IMR-90 (cell line): ENCODE measurements around the gene NDUFB2. TPM values are rescaled to one million over a fixed set of nuclear protein-coding genes. Genes with fewer than 3 reads are reported as not detected.

Source experiments
- ATAC-seq: fragments of 200-7000 bp; cut with Tn5 transposase; 2 replicates; pipeline ENCODE4 v1.9.1; 2020; ENCODE audit warnings: low read depth, mild to moderate bottlenecking, moderate library complexity
- BruUV-seq: library from RNA; stranded (reverse); fragments of 400-500 nt; replicated peaks from 2 replicates; lab custom pipeline; 2021; lab: Mats Ljungman, UMichigan
- CTCF ChIA-PET: fragments of 300-600 bp; formaldehyde crosslinking; extraction: SDS; loops from one replicate; lab custom pipeline; 2021; ENCODE audit warnings: antibody characterized with exemption; lab: Yijun Ruan, JAX
- POLR2A ChIA-PET: fragments of 300-600 bp; sonication (Branson Sonifier 250); formaldehyde crosslinking; loops from one replicate; lab custom pipeline; 2022; ENCODE audit warnings: antibody characterized with exemption; ENCODE audit not compliant: unreplicated experiment; lab: Charles Lee
- DNase-seq: peaks from one replicate; pipeline ENCODE4 v3.0.0; 2013
- H2AFZ ChIP-seq: replicated peaks from 2 replicates; pipeline ENCODE3; 2013; ENCODE audit warnings: low read length, mild to moderate bottlenecking; ENCODE audit not compliant: poor library complexity
- H2AK5ac ChIP-seq: 2 replicates; pipeline ENCODE4 v1.6.1; 2013; ENCODE audit warnings: low read depth, low read length, inconsistent platforms
- H2AK9ac ChIP-seq: replicated peaks from 2 replicates; pipeline ENCODE3; 2013; ENCODE audit warnings: mild to moderate bottlenecking, low read depth, low read length, moderate library complexity; ENCODE audit not compliant: poor library complexity
- H2BK120ac ChIP-seq: 2 replicates; pipeline ENCODE4 v1.6.1; 2013; ENCODE audit warnings: low read depth, low read length, inconsistent platforms
- H2BK15ac ChIP-seq: 3 replicates; pipeline ENCODE4 v1.6.1; 2013; ENCODE audit warnings: low read depth, low read length, inconsistent platforms
- H2BK20ac ChIP-seq: 2 replicates; pipeline ENCODE4 v1.6.1; 2013; ENCODE audit warnings: low read depth, mild to moderate bottlenecking, inconsistent platforms, low read length, moderate library complexity
- H2BK5ac ChIP-seq: 2 replicates; pipeline ENCODE4 v1.6.1; 2013; ENCODE audit warnings: mild to moderate bottlenecking, low read depth, low read length, inconsistent platforms; ENCODE audit not compliant: poor library complexity, severe bottlenecking
- H3K14ac ChIP-seq: replicated peaks from 2 replicates; pipeline ENCODE4 v1.6.1; 2013; ENCODE audit warnings: low read depth, low read length, inconsistent platforms
- H3K18ac ChIP-seq: 2 replicates; pipeline ENCODE4 v1.6.1; 2013; ENCODE audit warnings: low read depth, low read length, control low read depth
- H3K23ac ChIP-seq: 2 replicates; pipeline ENCODE4 v1.6.1; 2013; ENCODE audit warnings: low read depth, low read length, inconsistent platforms
- H3K27ac ChIP-seq: 2 replicates; pipeline ENCODE4 v1.5.1; 2013; ENCODE audit warnings: mild to moderate bottlenecking, control low read depth, low read length; ENCODE audit not compliant: insufficient read depth
- H3K27me3 ChIP-seq: 2 replicates; pipeline ENCODE4 v1.6.1; 2013; ENCODE audit warnings: low read length; ENCODE audit not compliant: control insufficient read depth, insufficient read depth
- H3K36me3 ChIP-seq: 2 replicates; pipeline ENCODE4 v1.6.1; 2013; ENCODE audit warnings: low read length, mixed read lengths; ENCODE audit not compliant: control insufficient read depth, insufficient read depth
- H3K4ac ChIP-seq: 2 replicates; pipeline ENCODE4 v1.6.1; 2013; ENCODE audit warnings: low read depth, low read length, inconsistent platforms
- H3K4me1 ChIP-seq: 2 replicates; pipeline ENCODE4 v1.6.1; 2013; ENCODE audit warnings: low read length, mixed read lengths; ENCODE audit not compliant: control insufficient read depth, insufficient read depth
- H3K4me2 ChIP-seq: 2 replicates; pipeline ENCODE4 v1.6.1; 2013; ENCODE audit warnings: low read depth, mild to moderate bottlenecking, control low read depth, low read length, moderate library complexity
- H3K4me3 ChIP-seq: 2 replicates; pipeline ENCODE4 v1.5.1; 2013; ENCODE audit warnings: low read depth, mild to moderate bottlenecking, control low read depth, low read length, moderate library complexity; ENCODE audit not compliant: insufficient read depth
- H3K56ac ChIP-seq: 2 replicates; pipeline ENCODE4 v1.6.1; 2013; ENCODE audit warnings: low read length, inconsistent platforms; ENCODE audit not compliant: insufficient read depth; ENCODE audit errors: extremely low read depth
- H3K79me1 ChIP-seq, 2 experiments: 2 replicates each; pipeline ENCODE4 v1.6.1; 2013; ENCODE audit warnings: low read length in 2 of 2, inconsistent platforms in 1 of 2, low read depth in 1 of 2
- H3K9ac ChIP-seq: 2 replicates; pipeline ENCODE4 v1.6.1; 2013; ENCODE audit warnings: low read depth, low read length, control low read depth
- H3K9me1 ChIP-seq: 2 replicates; pipeline ENCODE4 v1.6.1; 2013; ENCODE audit warnings: low read length, inconsistent platforms; ENCODE audit not compliant: insufficient read depth
- H3K9me3 ChIP-seq: 2 replicates; pipeline ENCODE4 v1.6.1; 2013; ENCODE audit warnings: low read length; ENCODE audit not compliant: control insufficient read depth, insufficient read depth
- H4K20me1 ChIP-seq: 2 replicates; pipeline ENCODE4 v1.6.1; 2013; ENCODE audit warnings: low read length, inconsistent platforms; ENCODE audit not compliant: insufficient read depth
- H4K5ac ChIP-seq: 2 replicates; pipeline ENCODE4 v1.6.1; 2013; ENCODE audit warnings: mild to moderate bottlenecking, low read depth, low read length, control low read depth
- H4K8ac ChIP-seq, 2 experiments: 2 replicates each; pipeline ENCODE4 v1.6.1; 2013; ENCODE audit warnings: low read depth in 2 of 2, low read length in 2 of 2, control low read depth in 1 of 2, inconsistent platforms in 1 of 2
- H4K91ac ChIP-seq: 2 replicates; pipeline ENCODE4 v1.6.1; 2013; ENCODE audit warnings: low read depth, low read length, inconsistent platforms; ENCODE audit not compliant: insufficient read depth
- BHLHE40 ChIP-seq: fragments of 150-350 bp; IDR thresholded peaks from 2 replicates; pipeline ENCODE4 v1.6.1; 2016; ENCODE audit warnings: mild to moderate bottlenecking, low read depth, low read length
- CHD1 ChIP-seq: IDR thresholded peaks from 2 replicates; pipeline ENCODE4 v1.6.1; 2012; ENCODE audit warnings: low read depth, low read length, improper control_type of control experiment
- MAFK ChIP-seq: IDR thresholded peaks from 2 replicates; pipeline ENCODE4 v1.6.1; 2012; ENCODE audit warnings: low read depth, low read length, improper control_type of control experiment
- MAZ ChIP-seq: IDR thresholded peaks from 2 replicates; pipeline ENCODE4 v1.6.1; 2012; ENCODE audit warnings: low read depth, mild to moderate bottlenecking, low read length, improper control_type of control experiment, moderate library complexity, borderline replicate concordance
- MXI1 ChIP-seq: IDR thresholded peaks from 2 replicates; pipeline ENCODE4 v1.6.1; 2012; ENCODE audit warnings: low read depth, mild to moderate bottlenecking, low read length, moderate library complexity, borderline replicate concordance
- NFE2L2 ChIP-seq: fragments of 150-350 bp; IDR thresholded peaks from 2 replicates; pipeline ENCODE4 v1.6.1; 2016; ENCODE audit warnings: low read depth, mild to moderate bottlenecking, low read length
- POLR2A ChIP-seq: IDR thresholded peaks from 2 replicates; pipeline ENCODE4 v1.6.1; 2012; ENCODE audit warnings: mild to moderate bottlenecking, low read depth, low read length
- RCOR1 ChIP-seq: IDR thresholded peaks from 2 replicates; pipeline ENCODE4 v1.6.1; 2012; ENCODE audit warnings: mild to moderate bottlenecking, low read length, improper control_type of control experiment; ENCODE audit not compliant: insufficient replicate concordance
- RFX5 ChIP-seq: IDR thresholded peaks from 2 replicates; pipeline ENCODE4 v1.8.0; 2012; ENCODE audit warnings: low read depth, mild to moderate bottlenecking, low read length, moderate library complexity
- SMC3 ChIP-seq: fragments of 150-350 bp; IDR thresholded peaks from 2 replicates; pipeline ENCODE4 v1.6.1; 2016; ENCODE audit warnings: low read depth, mild to moderate bottlenecking, antibody characterized with exemption, low read length, moderate library complexity
- USF2 ChIP-seq: fragments of 150-350 bp; IDR thresholded peaks from 2 replicates; pipeline ENCODE4 v1.6.1; 2017; ENCODE audit warnings: mild to moderate bottlenecking, antibody characterized with exemption, low read length, low read depth
- WGBS, 2 experiments: methylation state at CpG; one replicate each; pipeline versions ENCODE4 v1.1.5 to v1.1.7; 2013; ENCODE audit warnings: missing lambda C conversion rate in 2 of 2; ENCODE audit not compliant: insufficient read length in 1 of 2; ENCODE audit errors: extremely low coverage in 2 of 2; 5-methylcytosine and 5-hydroxymethylcytosine counted together
- dilution Hi-C: fragments of 300-500 bp; cut with HindIII; formaldehyde crosslinking; loops from one replicate; pipeline ENCODE4 v1.14.3; 2018; ENCODE audit warnings: low sequenced_read_pairs; ENCODE audit not compliant: unreplicated experiment
- in situ Hi-C: fragments of 300-500 bp; cut with MboI; formaldehyde crosslinking; loops from 3 replicates; pipeline ENCODE4 v1.14.3; 2019; ENCODE audit warnings: low sequenced_read_pairs, inconsistent platforms, mixed read lengths
- intact Hi-C: fragments of 100-400 bp; cut with micrococcal nuclease; formaldehyde crosslinking; loops from 2 replicates; pipeline ENCODE4 v1.10.0; 2022
- polyA plus RNA-seq, 3 experiments: library from polyadenylated mRNA; depleted of rRNA; stranded (reverse); fragments of >200 nt; gene quantifications; 2 replicates each; pipeline ENCODE4 v1.2.3, GENCODE V29; 2012; ENCODE audit warnings: low replicate concordance in 1 of 3
- total RNA-seq: library from RNA; depleted of rRNA; stranded (reverse); fragments of >200 nt; gene quantifications from 2 replicates; pipeline ENCODE4 v1.2.3, GENCODE V29; 2012

Gene NDUFB2
- total and polyA plus RNA-seq, 2 of the 4 experiments (the other 2 are of a cell fraction): 81.7 to 143 TPM

GRCh38 chr7:140688341-140688740, 8.2 kb upstream of the NDUFB2 start:
- no peaks in the 10 kb centered on the region for H3K9me3 ChIP-seq
- H3K9me1 ChIP-seq: no peaks in the 10 kb centered on the region
- in situ Hi-C loops (loop anchor here (10.0 kb wide), 1 partner anchor 846 kb away; no protein-coding TSS in a partner anchor), dilution Hi-C loops (no loop called here), intact Hi-C loops (no loop called here)
- ATAC-seq (no peak), DNase-seq (no peak)
- no peak overlapping the region for H4K5ac ChIP-seq
- no peak overlapping the region for H3K4ac ChIP-seq
- H2AK9ac ChIP-seq: no peak overlapping the region
- no peak overlapping the region for H3K4me2 ChIP-seq
- H4K20me1 ChIP-seq: no peaks in the 10 kb centered on the region
- no peak overlapping the region for H3K9ac ChIP-seq
- H2AK5ac ChIP-seq: no peak overlapping the region
- no peak overlapping the region for H2BK15ac ChIP-seq
- H3K23ac ChIP-seq: no peak overlapping the region
- H2BK20ac ChIP-seq: no peak overlapping the region
- no peak overlapping the region for H3K18ac ChIP-seq
- H3K14ac ChIP-seq: no peak overlapping the region
- no peak overlapping the region for H3K56ac ChIP-seq
- ChIA-PET POLR2A (no interaction called here), CTCF (no interaction called here)
- no peak overlapping the region for H2BK5ac ChIP-seq
- no peak overlapping the region for H2AFZ ChIP-seq
- H3K27me3 ChIP-seq: no peaks in the 10 kb centered on the region
- H3K4me1 ChIP-seq: no peaks in the 10 kb centered on the region
- H4K91ac ChIP-seq: no peak overlapping the region
- TF ChIP-seq NFE2L2 (no peak), RCOR1 (no peak), USF2 (no peak), POLR2A (no peak), SMC3 (no peak), MXI1 (no peak), MAFK (no peak), MAZ (no peak), BHLHE40 (no peak), CHD1 (no peak), RFX5 (no peak)
- H3K4me3 ChIP-seq: no peak overlapping the region
- no peak overlapping the region for H2BK120ac ChIP-seq
- H3K79me1 ChIP-seq: no peaks in the 10 kb centered on the region
- no peak overlapping the region for H3K27ac ChIP-seq
- peaks cover 9% of the 10 kb centered on the region; the same call in 1 of the 2 replicates for H3K36me3 ChIP-seq
- 75% methylated on average over 4 of the region's 6 CpGs; no CpG with 5 or more reads in 1 of the 2 experiments for WGBS, 2 experiments
- no peak overlapping the region for H4K8ac ChIP-seq
- no TSS peak for BruUV-seq
